Measurements from ENCODE around the gene CCR4. TPM values are rescaled to one million over a fixed set of nuclear protein-coding genes. Genes with fewer than 3 reads are reported as not detected.

CCR4 gene
- polyA plus RNA-seq, 1 experiment, result not detected

- Histone ChIP-seq H3K4me3 (ENCODE audit: low read depth, low read length) (no peak overlapping the region), H3K36me3 (ENCODE audit: control insufficient read depth, insufficient read depth, low read length) (no peaks in the 10 kb centered on the region), H3K27me3 (ENCODE audit: control insufficient read depth, insufficient read depth, low read length) (no peaks in the 10 kb centered on the region; the same call in none of the 2 replicates)
- ChIA-PET CTCF (interaction anchor here (1.6 kb wide), 1 partner anchor 122 kb away, joined by 3 read pairs; no protein-coding TSS in a partner anchor), POLR2A (no interaction called here)
- DNase-seq (ENCODE audit: low read depth), result no peak
- no peak for TF ChIP-seq CTCF (IDR thresholded peaks at IDR 0.05; ENCODE audit: insufficient read depth, low read depth, low read length)
These were observed 1.1 kb downstream of the CCR4 start for GRCh38 chr3:32952369-32953077.

- H3K27me3 ChIP-seq (ENCODE audit: control insufficient read depth, insufficient read depth, low read length), result peaks cover 2% of the 10 kb centered on the region; the same call in 1 of the 2 replicates
- no peak overlapping the region for H3K4me3 ChIP-seq (ENCODE audit: low read depth, low read length)
- H3K36me3 ChIP-seq (ENCODE audit: control insufficient read depth, insufficient read depth, low read length), result no peaks in the 10 kb centered on the region
- DNase-seq (ENCODE audit: low read depth), result no peak
- POLR2A ChIA-PET, result no interaction called here
- CTCF ChIA-PET, result interaction anchor here (0.8 to 1.1 kb wide), 2 partner anchors 120 to 418 kb away, joined by 3 to 4 read pairs; no protein-coding TSS in a partner anchor
- TF ChIP-seq CTCF (IDR thresholded peaks at IDR 0.05; ENCODE audit: insufficient read depth, low read depth, low read length), result no peak
These were observed 3.1 kb downstream of the CCR4 start for GRCh38 chr3:32954506-32954905.

- CTCF ChIA-PET, result interaction anchor here (0.6 to 5.1 kb wide), 6 partner anchors 9 to 152 kb away, joined by 3 to 18 read pairs (median 4); no protein-coding TSS in a partner anchor
- Histone ChIP-seq H3K27me3 (ENCODE audit: control insufficient read depth, insufficient read depth, low read length) (peaks cover 4% of the 10 kb centered on the region), H3K4me3 (ENCODE audit: low read depth, low read length) (no peak overlapping the region), H3K36me3 (ENCODE audit: control insufficient read depth, insufficient read depth, low read length) (no peaks in the 10 kb centered on the region)
- DNase-seq (ENCODE audit: low read depth), result no peak
- POLR2A ChIA-PET, result no interaction called here
- no peak for TF ChIP-seq CTCF (IDR thresholded peaks at IDR 0.05; ENCODE audit: insufficient read depth, low read depth, low read length)
These were observed 5.5 kb downstream of the CCR4 start for GRCh38 chr3:32956750-32957570.

- ChIA-PET POLR2A (no interaction called here), CTCF (interaction anchor here (5.1 kb wide), 1 partner anchor 11 kb away, joined by 18 read pairs; no protein-coding TSS in a partner anchor)
- Histone ChIP-seq H3K36me3 (ENCODE audit: control insufficient read depth, insufficient read depth, low read length) (no peaks in the 10 kb centered on the region), H3K27me3 (ENCODE audit: control insufficient read depth, insufficient read depth, low read length) (peaks cover 4% of the 10 kb centered on the region), H3K4me3 (ENCODE audit: low read depth, low read length) (no peak overlapping the region)
- no peak for TF ChIP-seq CTCF (IDR thresholded peaks at IDR 0.05; ENCODE audit: insufficient read depth, low read depth, low read length)
- no peak for DNase-seq (ENCODE audit: low read depth)
These were observed 7.1 kb downstream of the CCR4 start for GRCh38 chr3:32958509-32958908.

- no peak for TF ChIP-seq CTCF (IDR thresholded peaks at IDR 0.05; ENCODE audit: insufficient read depth, low read depth, low read length)
- peaks cover 4% of the 10 kb centered on the region for H3K27me3 ChIP-seq (ENCODE audit: control insufficient read depth, insufficient read depth, low read length)
- H3K36me3 ChIP-seq (ENCODE audit: control insufficient read depth, insufficient read depth, low read length), result no peaks in the 10 kb centered on the region
- ChIA-PET POLR2A (no interaction called here), CTCF (interaction anchor here (1.0 to 5.1 kb wide), 2 partner anchors 11 to 71 kb away, joined by 3 to 18 read pairs; no protein-coding TSS in a partner anchor)
- H3K4me3 ChIP-seq (ENCODE audit: low read depth, low read length), result no peak overlapping the region
- no peak for DNase-seq (ENCODE audit: low read depth)
These were observed 7.9 kb downstream of the CCR4 start for GRCh38 chr3:32959371-32959770.
